GM23248 (cell line): ENCODE results near the gene NR5A2. TPM values are rescaled to one million over a fixed set of nuclear protein-coding genes. Genes with fewer than 3 reads are reported as not detected.
A peak's percentile ranks its signal among the peaks of the same experiment; 100 is the strongest.

Source experiments
- DNase-seq: peaks from one replicate; pipeline ENCODE4 v3.0.0-alpha.2; 2015
- H2AFZ ChIP-seq: fragments of 200-600 bp; sonication (generic); 2 replicates; pipeline ENCODE4 v1.6.1; 2016; ENCODE audit warnings: antibody characterized with exemption
- H3F3A ChIP-seq: fragments of 200-600 bp; sonication (generic); 2 replicates; pipeline ENCODE4 v1.6.1; 2016; ENCODE audit warnings: mild to moderate bottlenecking, antibody characterized with exemption, mixed run types; ENCODE audit not compliant: insufficient read depth
- H3K27ac ChIP-seq: fragments of 200-600 bp; sonication (generic); 2 replicates; pipeline ENCODE4 v1.5.1; 2016; ENCODE audit warnings: mild to moderate bottlenecking
- H3K27me3 ChIP-seq: fragments of 200-600 bp; sonication (generic); replicated peaks from 2 replicates; pipeline ENCODE4 v1.6.1; 2016; ENCODE audit warnings: mild to moderate bottlenecking; ENCODE audit not compliant: insufficient read depth
- H3K36me3 ChIP-seq: fragments of 200-600 bp; sonication (generic); 2 replicates; pipeline ENCODE4 v1.6.1; 2016; ENCODE audit warnings: low read depth, mild to moderate bottlenecking
- H3K4me1 ChIP-seq: fragments of 200-600 bp; sonication (generic); 2 replicates; pipeline ENCODE4 v1.6.1; 2016; ENCODE audit warnings: mild to moderate bottlenecking; ENCODE audit not compliant: insufficient read depth
- H3K4me2 ChIP-seq: fragments of 200-600 bp; sonication (generic); one replicate; pipeline ENCODE4 v1.6.1; 2016; ENCODE audit warnings: mild to moderate bottlenecking; ENCODE audit not compliant: unreplicated experiment
- H3K4me3 ChIP-seq: fragments of 200-600 bp; sonication (generic); 2 replicates; pipeline ENCODE4 v1.5.1; 2016; ENCODE audit warnings: mild to moderate bottlenecking
- H3K79me2 ChIP-seq: fragments of 200-600 bp; sonication (generic); 2 replicates; pipeline ENCODE4 v1.6.1; 2016; ENCODE audit warnings: mild to moderate bottlenecking; ENCODE audit not compliant: insufficient read depth
- H3K9ac ChIP-seq: fragments of 200-600 bp; sonication (generic); 2 replicates; pipeline ENCODE4 v1.6.1; 2016; ENCODE audit warnings: mild to moderate bottlenecking
- H3K9me2 ChIP-seq: fragments of 200-600 bp; sonication (generic); 2 replicates; pipeline ENCODE4 v1.6.1; 2016; ENCODE audit warnings: mixed run types, mild to moderate bottlenecking, moderate library complexity; ENCODE audit not compliant: insufficient read depth
- H3K9me3 ChIP-seq: fragments of 200-600 bp; sonication (generic); one replicate; pipeline ENCODE4 v1.6.1; 2017; ENCODE audit warnings: low read depth
- H4K20me1 ChIP-seq: fragments of 200-600 bp; sonication (generic); 2 replicates; pipeline ENCODE4 v1.6.0; 2016; ENCODE audit not compliant: insufficient read depth
- EZH2 ChIP-seq: fragments of 200-600 bp; sonication (generic); IDR thresholded peaks from 2 replicates; pipeline ENCODE4 v1.6.1; 2018; ENCODE audit warnings: antibody characterized with exemption, mild to moderate bottlenecking; ENCODE audit not compliant: insufficient read depth, poor library complexity, severe bottlenecking
- EZH2phosphoT487 ChIP-seq: fragments of 200-600 bp; sonication (generic); IDR thresholded peaks from 2 replicates; pipeline ENCODE4 v1.6.1; 2018; ENCODE audit warnings: antibody characterized with exemption, moderate library complexity, mild to moderate bottlenecking, low read depth; ENCODE audit not compliant: insufficient read depth
- WGBS, 2 experiments: methylation state at CpG; one replicate each; pipeline ENCODE4 v1.1.6; 2015 to 2017; ENCODE audit warnings: low lambda C conversion rate in 2 of 2, low coverage in 1 of 2; ENCODE audit errors: missing lambda C conversion rate in 2 of 2; 5-methylcytosine and 5-hydroxymethylcytosine counted together
- in situ Hi-C: fragments of 300-500 bp; cut with MboI; formaldehyde crosslinking; loops from 2 replicates; pipeline ENCODE4 v1.15.0; 2020
- polyA plus RNA-seq: library from polyadenylated mRNA; unstranded; fragments of >200 nt; fragmentation: Nextera tagmentation; extraction: Ambion mirVana; gene quantifications from 2 replicates; pipeline ENCODE4 v1.2.1, GENCODE V29; 2016
- total RNA-seq: library from RNA; depleted of rRNA; stranded (reverse); fragments of >200 nt; shearing (Covaris generic); gene quantifications from 2 replicates; pipeline ENCODE4 v1.2.3, GENCODE V29; 2014

NR5A2 gene
- total and polyA plus RNA-seq, 2 experiments from 2014 or later = 0.06 to 0.65 TPM

DNA sequence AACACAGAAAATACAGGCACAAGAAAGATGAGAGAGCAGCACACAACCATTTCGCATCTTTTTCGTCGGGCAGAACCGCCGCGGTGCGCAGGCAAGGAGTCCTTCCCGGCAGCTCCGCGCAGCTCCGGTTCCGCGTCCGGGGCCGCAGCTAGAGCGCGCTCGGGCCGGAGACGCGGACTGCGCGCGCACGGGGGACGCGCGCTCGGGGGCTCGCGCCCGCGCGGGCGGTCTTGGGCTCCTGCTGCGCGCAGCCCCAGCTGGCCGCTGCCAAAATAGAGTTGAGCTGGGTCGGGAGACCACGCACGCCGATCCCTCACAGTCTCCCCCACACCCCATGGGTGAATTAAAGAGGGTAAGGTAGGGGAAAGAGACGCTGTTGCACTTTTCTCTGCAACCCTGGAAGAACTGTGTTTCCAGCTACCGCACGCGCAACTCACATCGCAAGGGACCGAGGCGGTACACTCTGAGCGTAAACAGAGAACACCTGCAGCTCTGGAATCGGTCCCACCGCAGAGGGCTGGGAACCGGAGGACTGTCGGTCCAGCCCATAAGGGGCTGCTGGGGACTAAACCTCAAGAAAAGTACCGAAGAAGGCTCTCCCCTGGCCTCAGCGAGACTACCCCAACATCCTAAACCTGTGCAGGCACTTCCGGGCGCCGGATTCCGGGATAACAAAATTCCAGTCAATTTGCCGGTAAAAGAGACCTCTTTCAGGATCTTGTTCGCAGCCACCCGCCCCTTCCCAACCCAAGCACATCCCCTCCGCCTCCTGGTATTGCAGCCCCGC lies 1.7 kb downstream of the NR5A2 start:
- Histone ChIP-seq H3K4me1 (no peaks in the 10 kb centered on the region), H3K27ac (no peak overlapping the region), H3F3A (peaks cover 9% of the 10 kb centered on the region; the same call in 1 of the 2 replicates), H3K79me2 (no peaks in the 10 kb centered on the region), H3K9me3 (no peaks in the 10 kb centered on the region), H2AFZ (peak overlapping the region; percentile 74), H3K27me3 (peaks cover 68% of the 10 kb centered on the region), H3K9ac (no peak overlapping the region), H3K36me3 (no peaks in the 10 kb centered on the region), H4K20me1 (no peaks in the 10 kb centered on the region), H3K4me3 (peak overlapping the region; percentile 65), H3K9me2 (no peaks in the 10 kb centered on the region), H3K4me2 (peak overlapping the region; percentile 71)
- in situ Hi-C loops = no loop called here
- TF ChIP-seq EZH2phosphoT487 = 0 out of 2 replicates have a peak, but pooled peaks have one; percentile 34
- TF ChIP-seq EZH2 = peak; percentile 70
- WGBS, 2 experiments = 2 to 3% methylated on average over 61 to 65 of the region's 65 CpGs
- peak; percentile 65 for DNase-seq

DNA sequence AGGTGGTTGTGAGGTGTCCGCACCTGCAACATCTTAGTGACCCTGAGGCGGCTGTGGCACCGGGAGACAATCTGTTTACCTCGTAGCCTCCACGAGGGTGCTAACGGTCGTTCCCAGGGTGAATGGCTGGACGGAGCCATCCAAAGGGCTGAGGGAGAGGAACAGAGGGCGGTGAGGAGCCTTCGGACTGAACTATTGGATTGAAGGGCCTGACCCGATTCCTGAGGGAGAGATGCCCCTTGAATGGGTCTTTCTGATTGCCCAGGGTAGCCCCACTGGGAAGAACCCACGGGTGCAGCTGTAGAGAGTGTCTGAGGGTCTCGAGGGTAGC lies 2.3 kb downstream of the NR5A2 start:
- Histone ChIP-seq H3K79me2 (no peaks in the 10 kb centered on the region), H3K36me3 (no peaks in the 10 kb centered on the region), H3K4me2 (no peak overlapping the region), H2AFZ (no peak overlapping the region), H3K27me3 (peaks cover 70% of the 10 kb centered on the region), H3K9me2 (no peaks in the 10 kb centered on the region), H3F3A (peaks cover 9% of the 10 kb centered on the region; the same call in 1 of the 2 replicates), H3K9me3 (no peaks in the 10 kb centered on the region), H4K20me1 (no peaks in the 10 kb centered on the region), H3K9ac (no peak overlapping the region), H3K27ac (no peak overlapping the region), H3K4me3 (no peak overlapping the region; the same call in 1 of the 2 replicates), H3K4me1 (peaks cover 2% of the 10 kb centered on the region)
- DNase-seq = no peak
- in situ Hi-C loops = no loop called here
- TF ChIP-seq EZH2phosphoT487 (no peak), EZH2 (no peak)
- WGBS, 2 experiments = 15 to 18% methylated on average over 13 of the region's 13 CpGs

- H4K20me1 ChIP-seq = no peaks in the 10 kb centered on the region
- H3K36me3 ChIP-seq = no peaks in the 10 kb centered on the region
- H2AFZ ChIP-seq = no peak overlapping the region
- DNase-seq = no peak
- H3K27ac ChIP-seq = no peak overlapping the region
- peaks cover 80% of the 10 kb centered on the region for H3K27me3 ChIP-seq
- H3K9ac ChIP-seq = no peak overlapping the region
- peaks cover 5% of the 10 kb centered on the region for H3K4me1 ChIP-seq
- TF ChIP-seq EZH2phosphoT487 (no peak), EZH2 (no peak)
- WGBS, 2 experiments = 44 to 49% methylated on average over 4 of the region's 4 CpGs
- H3K4me3 ChIP-seq = no peak overlapping the region
- H3K79me2 ChIP-seq = no peaks in the 10 kb centered on the region
- no peak overlapping the region for H3K4me2 ChIP-seq
- peaks cover 9% of the 10 kb centered on the region; the same call in 1 of the 2 replicates for H3F3A ChIP-seq
- in situ Hi-C loops = no loop called here
- no peaks in the 10 kb centered on the region for H3K9me2 ChIP-seq
- no peaks in the 10 kb centered on the region for H3K9me3 ChIP-seq
Measured at GRCh38 chr1:200030791-200031190, 3.3 kb downstream of the NR5A2 start.

DNA sequence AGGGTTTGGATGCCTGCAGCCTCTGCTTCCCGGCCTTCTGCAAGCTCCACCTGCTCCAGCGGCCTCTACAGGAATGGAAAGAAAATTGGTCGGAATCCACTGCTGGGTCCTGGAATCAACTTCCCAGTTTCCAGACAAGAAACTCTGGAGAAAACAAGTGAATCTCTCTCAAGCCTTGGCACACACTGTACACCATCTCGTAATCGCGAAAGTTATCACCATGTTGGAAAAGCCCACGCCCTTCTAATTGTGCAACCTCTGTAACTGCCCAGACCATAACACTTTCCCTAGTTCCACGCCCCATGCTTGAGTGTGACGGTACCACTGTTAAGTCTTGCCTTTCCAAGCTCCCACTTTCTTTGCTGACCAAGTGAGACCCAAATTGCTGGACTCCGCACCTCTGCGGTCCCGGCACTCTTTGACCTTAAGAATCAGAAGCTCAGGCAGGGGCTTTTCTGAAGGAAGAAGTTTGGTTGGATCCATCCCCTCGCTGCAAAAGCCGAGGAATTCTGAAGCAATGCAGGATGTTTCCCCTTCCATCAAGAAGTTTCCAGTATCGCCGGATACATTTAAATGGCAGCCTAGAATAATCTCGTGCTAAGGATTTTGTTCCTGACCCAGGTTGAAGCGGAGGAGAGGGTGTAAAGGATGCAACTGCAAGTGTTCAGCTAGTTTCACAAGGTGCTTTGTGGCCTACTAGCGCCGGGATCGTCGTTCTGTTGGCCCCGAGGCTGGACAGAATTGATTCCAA lies 6.2 kb downstream of the NR5A2 start:
- peaks cover 9% of the 10 kb centered on the region; the same call in 1 of the 2 replicates for H3F3A ChIP-seq
- no peaks in the 10 kb centered on the region for H3K9me2 ChIP-seq
- H3K4me3 ChIP-seq = no peak overlapping the region
- TF ChIP-seq EZH2phosphoT487 (0 out of 2 replicates have a peak, but pooled peaks have one; percentile 24), EZH2 (peak; percentile 86)
- peaks cover 89% of the 10 kb centered on the region for H3K27me3 ChIP-seq
- no peak overlapping the region for H2AFZ ChIP-seq
- H3K79me2 ChIP-seq = no peaks in the 10 kb centered on the region
- in situ Hi-C loops = no loop called here
- no peaks in the 10 kb centered on the region for H3K9me3 ChIP-seq
- DNase-seq = no peak
- no peaks in the 10 kb centered on the region for H4K20me1 ChIP-seq
- H3K4me2 ChIP-seq = no peak overlapping the region
- H3K36me3 ChIP-seq = no peaks in the 10 kb centered on the region
- H3K9ac ChIP-seq = no peak overlapping the region
- peaks cover 5% of the 10 kb centered on the region for H3K4me1 ChIP-seq
- WGBS, 2 experiments = 15 to 19% methylated on average over 22 to 23 of the region's 23 CpGs
- H3K27ac ChIP-seq = no peak overlapping the region
